Choroid plexus epithelial cell (primary cell): ENCODE results near the gene P2RX6.

Source experiments
- DNase-seq: peaks from one replicate; pipeline ENCODE4 v3.0.0-alpha.2; 2010; ENCODE audit warnings: low read depth
- H3K4me3 ChIP-seq: 2 replicates; pipeline ENCODE4 v1.5.1; 2011; ENCODE audit warnings: low read depth, mild to moderate bottlenecking, control low read depth, low read length, moderate library complexity
- CTCF ChIP-seq: conservative IDR thresholded peaks from 2 replicates; pipeline ENCODE4 v1.5.1; 2011; ENCODE audit warnings: low read depth, mild to moderate bottlenecking, control low read depth, inconsistent platforms, low read length, moderate library complexity

Gene P2RX6

GRCh38 chr22:20992056-20992442 is 22.9 kb upstream of the P2RX6 start:
- H3K4me3 ChIP-seq = no peak overlapping the region
- no peak for TF ChIP-seq CTCF
- DNase-seq = no peak

GRCh38 chr22:20992456-20993303 is 22.3 kb upstream of the P2RX6 start:
- TF ChIP-seq CTCF = no peak
- no peak for DNase-seq
- no peak overlapping the region for H3K4me3 ChIP-seq

GRCh38 chr22:20993304-20994127 is 21.4 kb upstream of the P2RX6 start:
- DNase-seq = no peak
- TF ChIP-seq CTCF = no peak
- no peak overlapping the region for H3K4me3 ChIP-seq

- TF ChIP-seq CTCF = no peak
- no peak for DNase-seq
- no peak overlapping the region for H3K4me3 ChIP-seq
Measured at GRCh38 chr22:20994128-20994901, 20.6 kb upstream of the P2RX6 start.

GRCh38 chr22:20994902-20995241 is 20.1 kb upstream of the P2RX6 start:
- TF ChIP-seq CTCF = no peak
- H3K4me3 ChIP-seq = no peak overlapping the region
- DNase-seq = no peak

GRCh38 chr22:20995329-20996030 is 19.5 kb upstream of the P2RX6 start:
- TF ChIP-seq CTCF = no peak
- no peak overlapping the region for H3K4me3 ChIP-seq
- no peak for DNase-seq
